HCT116 (cell line): ENCODE measurements around the gene CDC14A. TPM values are rescaled to one million over a fixed set of nuclear protein-coding genes. Genes with fewer than 3 reads are reported as not detected.

Source experiments
- ATAC-seq: fragments of 200-7000 bp; cut with Tn5 transposase; 2 replicates; pipeline ENCODE4 v1.9.1; 2020; ENCODE audit warnings: mild to moderate bottlenecking, moderate library complexity
- BruUV-seq: library from RNA; stranded (reverse); fragments of 400-500 nt; replicated peaks from 2 replicates; lab custom pipeline; 2021; lab: Mats Ljungman, UMichigan
- CTCF ChIA-PET: fragments of 300-600 bp; sonication (Branson Sonifier 250); formaldehyde crosslinking; loops from one replicate; lab custom pipeline; 2021; ENCODE audit warnings: antibody characterized with exemption; lab: Charles Lee
- POLR2A ChIA-PET: fragments of 300-600, 350-600 bp; sonication (Branson Sonifier 250); formaldehyde crosslinking; loops from one replicate; lab custom pipeline; 2021; ENCODE audit warnings: antibody characterized with exemption; lab: Charles Lee
- RAD21 ChIA-PET, 2 experiments: fragments of 300-600 bp; sonication (Branson Sonifier 250); formaldehyde crosslinking; loops; one replicate each; lab custom pipeline; 2023; ENCODE audit warnings: low total read pairs in 2 of 2; ENCODE audit not compliant: uncharacterized antibody in 2 of 2, unreplicated experiment in 2 of 2, low non-redundant PET in 1 of 2; lab: Charles Lee
- DNase-seq: peaks from one replicate; pipeline ENCODE4 v3.0.0-alpha.2; 2010; ENCODE audit warnings: low read depth, low spot score
- H2AFZ ChIP-seq: fragments of 200-600 bp; shearing (Covaris generic), sonication (generic); 2 replicates; pipeline ENCODE4 v1.6.1; 2017; ENCODE audit warnings: low read depth, mixed run types, mixed read lengths, antibody characterized with exemption, low read length; ENCODE audit not compliant: poor library complexity, severe bottlenecking
- H3K27ac ChIP-seq: 2 replicates; pipeline ENCODE4 v1.5.1; 2012; ENCODE audit warnings: low read depth, low read length
- H3K27me3 ChIP-seq: fragments of 200-600 bp; sonication (generic); 2 replicates; pipeline ENCODE4 v1.6.1; 2016; ENCODE audit warnings: mixed run types, low read length, mixed read lengths; ENCODE audit not compliant: insufficient read depth
- H3K36me3 ChIP-seq, 2 experiments: fragments of 200-500 bp in 1 of 2; fragments of 200-600 bp in 1 of 2; sonication (Bioruptor generic) in 1 of 2; sonication (generic) in 1 of 2; 2 replicates each; pipeline versions ENCODE4 v1.5.1 to v1.6.1; 2014 to 2016; ENCODE audit warnings: low read length in 2 of 2, inconsistent platforms in 1 of 2, mixed read lengths in 1 of 2, mixed run types in 1 of 2; ENCODE audit not compliant: insufficient read depth in 2 of 2, control insufficient read depth in 1 of 2
- H3K4me1 ChIP-seq, 2 experiments: fragments of 200-600 bp in 1 of 2; sonication (generic) in 1 of 2; 2 replicates each; pipeline versions ENCODE4 v1.5.1 to v1.6.1; 2012 to 2017; ENCODE audit warnings: low read length in 2 of 2, inconsistent platforms in 1 of 2, mild to moderate bottlenecking in 1 of 2, mixed read lengths in 1 of 2, mixed run types in 1 of 2, moderate library complexity in 1 of 2; ENCODE audit not compliant: insufficient read depth in 2 of 2, control insufficient read depth in 1 of 2
- H3K4me2 ChIP-seq: fragments of 200-600 bp; sonication (generic); 2 replicates; pipeline ENCODE4 v1.6.1; 2017; ENCODE audit warnings: mixed run types, low read length, mixed read lengths
- H3K4me3 ChIP-seq, 2 experiments: fragments of 200-600 bp in 1 of 2; sonication (generic) in 1 of 2; replicated peaks in 1 of 2; 2 replicates each; pipeline ENCODE4 v1.5.1; 2011 to 2016; ENCODE audit warnings: low read length in 2 of 2, control low read depth in 1 of 2, low read depth in 1 of 2, mild to moderate bottlenecking in 1 of 2, mixed read lengths in 1 of 2, mixed run types in 1 of 2
- H3K79me2 ChIP-seq: fragments of 200-600 bp; sonication (generic); 2 replicates; pipeline ENCODE4 v1.6.1; 2017; ENCODE audit warnings: mild to moderate bottlenecking, mixed run types, low read length, moderate library complexity, mixed read lengths; ENCODE audit not compliant: insufficient read depth
- H3K9ac ChIP-seq: fragments of 200-600 bp; sonication (generic); 2 replicates; pipeline ENCODE4 v1.6.1; 2016; ENCODE audit warnings: low read length, mixed read lengths
- H3K9me2 ChIP-seq: fragments of 200-600 bp; sonication (generic), shearing (Covaris generic); 2 replicates; pipeline ENCODE4 v1.6.1; 2017; ENCODE audit warnings: mixed run types, mild to moderate bottlenecking, moderate library complexity; ENCODE audit not compliant: insufficient read depth
- H3K9me3 ChIP-seq, 2 experiments: fragments of 200-500 bp in 1 of 2; fragments of 200-600 bp in 1 of 2; sonication (Bioruptor generic) in 1 of 2; sonication (generic) in 1 of 2; 2 replicates each; pipeline ENCODE4 v1.6.1; 2014 to 2017; ENCODE audit warnings: low read length in 2 of 2, mixed read lengths in 2 of 2, inconsistent platforms in 1 of 2, low read depth in 1 of 2, mild to moderate bottlenecking in 1 of 2, mixed run types in 1 of 2, moderate library complexity in 1 of 2; ENCODE audit not compliant: control insufficient read depth in 1 of 2, insufficient read depth in 1 of 2
- H4K20me1 ChIP-seq: fragments of 200-600 bp; sonication (generic), shearing (Covaris generic); 2 replicates; pipeline ENCODE4 v1.6.1; 2017; ENCODE audit warnings: mixed run types, mild to moderate bottlenecking, moderate library complexity; ENCODE audit not compliant: insufficient read depth
- CEBPB ChIP-seq: IDR thresholded peaks from 2 replicates; pipeline ENCODE4 v1.6.1; 2012; ENCODE audit warnings: low read depth
- CTCF ChIP-seq, 3 experiments: fragments of 200-600 bp in 1 of 3; sonication (generic) in 1 of 3; IDR thresholded peaks in 2 of 3; conservative IDR thresholded peaks in 1 of 3; 2 replicates each; pipeline ENCODE4 v1.5.1; 2012 to 2017; ENCODE audit warnings: low read depth in 2 of 3, low read length in 2 of 3, antibody characterized with exemption in 1 of 3, borderline replicate concordance in 1 of 3, control low read depth in 1 of 3, mild to moderate bottlenecking in 1 of 3, mixed read lengths in 1 of 3, mixed run types in 1 of 3, moderate library complexity in 1 of 3; ENCODE audit not compliant: insufficient read depth in 1 of 3
- EGR1 ChIP-seq: IDR thresholded peaks from 2 replicates; pipeline ENCODE4 v1.6.1; 2012; ENCODE audit warnings: low read depth
- ELF1 ChIP-seq: IDR thresholded peaks from 2 replicates; pipeline ENCODE4 v1.6.1; 2012; ENCODE audit warnings: low read depth, borderline replicate concordance
- JUND ChIP-seq: IDR thresholded peaks from 2 replicates; pipeline ENCODE4 v1.6.1; 2012
- MAX ChIP-seq: IDR thresholded peaks from 2 replicates; pipeline ENCODE4 v1.6.1; 2012
- POLR2A ChIP-seq: IDR thresholded peaks from 2 replicates; pipeline ENCODE4 v1.7.0; 2011; ENCODE audit warnings: borderline replicate concordance; ENCODE audit not compliant: insufficient read depth, insufficient read length; ENCODE audit errors: extremely low read depth
- RAD21 ChIP-seq: IDR thresholded peaks from 2 replicates; pipeline ENCODE4 v1.6.1; 2012; ENCODE audit warnings: low read depth, mild to moderate bottlenecking
- REST ChIP-seq: IDR thresholded peaks from 2 replicates; pipeline ENCODE4 v1.6.1; 2012; ENCODE audit warnings: low read depth
- ZBTB33 ChIP-seq: IDR thresholded peaks from 2 replicates; pipeline ENCODE4 v1.6.1; 2011; ENCODE audit warnings: mild to moderate bottlenecking, low read length, moderate library complexity; ENCODE audit not compliant: insufficient replicate concordance; ENCODE audit errors: extremely low read depth
- ZFX ChIP-seq: fragments of 450-650 bp; IDR thresholded peaks from 2 replicates; pipeline ENCODE4 v1.6.1; 2017
- intact Hi-C: fragments of 100-400 bp; cut with micrococcal nuclease; formaldehyde crosslinking; loops from 2 replicates; pipeline ENCODE4 v1.10.0; 2022
- total RNA-seq: library from RNA; stranded (reverse); gene quantifications from one replicate; pipeline ENCODE4 v1.2.1, GENCODE V29; 2021; ENCODE audit not compliant: unreplicated experiment

The CDC14A gene
- total RNA-seq, 1 experiment from 2014 or later: 5.1 TPM

- RAD21 ChIA-PET: no interaction called here
- ATAC-seq (no peak), DNase-seq (no peak)
- Histone ChIP-seq H3K9me2 (no peaks in the 10 kb centered on the region), H3K79me2 (no peaks in the 10 kb centered on the region), H3K27me3 (peaks cover 15% of the 10 kb centered on the region; the same call in 1 of the 2 replicates), H3K4me2 (no peak overlapping the region), H3K4me1 (no peaks in the 10 kb centered on the region), H2AFZ (no peak overlapping the region), H3K4me3 (no peak overlapping the region), H4K20me1 (no peaks in the 10 kb centered on the region), H3K36me3 (no peaks in the 10 kb centered on the region), H3K9me3 (no peaks in the 10 kb centered on the region), H3K27ac (no peak overlapping the region), H3K9ac (no peak overlapping the region)
- CTCF ChIA-PET: no interaction called here
- TF ChIP-seq ELF1: no peak
- TF ChIP-seq CTCF (IDR thresholded peaks at IDR 0.05 in 2 of 3, conservative IDR thresholded peaks at IDR 0.05 in 1 of 3; ENCODE audit: borderline replicate concordance in 1 of 3, insufficient read depth in 1 of 3, low read depth in 2 of 3, low read length in 2 of 3): no peak
- TF ChIP-seq RAD21: no peak
- no peak for TF ChIP-seq REST
- no peak for TF ChIP-seq ZBTB33
- no peak for TF ChIP-seq ZFX
- TF ChIP-seq JUND: no peak
- TF ChIP-seq CEBPB: no peak
- TF ChIP-seq EGR1: no peak
- no peak for TF ChIP-seq POLR2A
- no peak for TF ChIP-seq MAX
- intact Hi-C loops: no loop called here
- no TSS peak for BruUV-seq
- POLR2A ChIA-PET: no interaction called here
Measured at GRCh38 chr1:100535264-100535663, 183.0 kb downstream of the CDC14A start.
